MM.1S (cell line): ENCODE data around the gene RHOT2.

ENCODE experiments used
- EZH2 ChIP-seq: fragments of 300-600 bp; sonication (generic); optimal IDR thresholded peaks from 2 replicates; pipeline ENCODE3; 2017; ENCODE audit warnings: low read depth, mild to moderate bottlenecking, antibody characterized with exemption, low read length, mixed read lengths
- EZH2phosphoT487 ChIP-seq: fragments of 300-600 bp; sonication (generic); IDR thresholded peaks from 2 replicates; pipeline ENCODE4 v1.6.1; 2018; ENCODE audit warnings: antibody characterized with exemption, low read length
- TF ChIP-seq, protein P1 (sequence below): fragments of 300-600 bp; sonication (generic); IDR thresholded peaks from 2 replicates; pipeline ENCODE4 v1.5.1; 2016; ENCODE audit warnings: antibody characterized with exemption, low read length, mixed read lengths

DNA sequence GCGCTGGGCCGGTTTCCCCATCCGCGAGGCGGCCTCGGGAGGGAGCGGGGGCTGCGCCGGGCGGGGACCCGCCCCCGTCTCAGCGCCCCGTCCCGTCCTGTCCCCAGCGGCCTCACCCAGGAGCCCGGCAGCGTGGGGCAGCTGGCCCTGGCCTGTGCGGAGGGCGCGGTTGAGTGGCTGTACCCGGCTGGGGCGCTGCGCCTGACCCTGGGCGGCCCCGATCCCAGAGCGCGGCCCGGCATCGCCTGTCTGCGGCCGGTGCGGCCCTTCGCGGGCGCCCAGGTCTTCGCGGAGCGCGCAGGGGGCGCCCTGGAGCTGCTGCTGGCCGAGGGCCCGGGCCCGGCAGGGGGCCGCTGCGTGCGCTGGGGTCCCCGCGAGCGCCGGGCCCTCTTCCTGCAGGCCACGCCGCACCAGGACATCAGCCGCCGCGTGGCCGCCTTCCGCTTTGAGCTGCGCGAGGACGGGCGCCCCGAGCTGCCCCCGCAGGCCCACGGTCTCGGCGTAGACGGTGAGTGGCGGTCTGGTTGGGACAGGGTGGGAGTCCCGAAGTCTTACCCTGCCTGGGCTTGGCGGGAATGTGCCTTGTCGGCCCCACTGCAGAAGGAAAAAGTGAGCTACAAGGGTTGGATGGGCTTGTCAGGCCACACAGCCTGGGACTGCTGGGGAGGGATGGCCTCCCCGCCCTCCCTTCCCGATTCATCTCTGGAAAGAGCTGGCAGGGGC lies 47.7 kb downstream of the RHOT2 start:
- TF ChIP-seq, protein P1, sequence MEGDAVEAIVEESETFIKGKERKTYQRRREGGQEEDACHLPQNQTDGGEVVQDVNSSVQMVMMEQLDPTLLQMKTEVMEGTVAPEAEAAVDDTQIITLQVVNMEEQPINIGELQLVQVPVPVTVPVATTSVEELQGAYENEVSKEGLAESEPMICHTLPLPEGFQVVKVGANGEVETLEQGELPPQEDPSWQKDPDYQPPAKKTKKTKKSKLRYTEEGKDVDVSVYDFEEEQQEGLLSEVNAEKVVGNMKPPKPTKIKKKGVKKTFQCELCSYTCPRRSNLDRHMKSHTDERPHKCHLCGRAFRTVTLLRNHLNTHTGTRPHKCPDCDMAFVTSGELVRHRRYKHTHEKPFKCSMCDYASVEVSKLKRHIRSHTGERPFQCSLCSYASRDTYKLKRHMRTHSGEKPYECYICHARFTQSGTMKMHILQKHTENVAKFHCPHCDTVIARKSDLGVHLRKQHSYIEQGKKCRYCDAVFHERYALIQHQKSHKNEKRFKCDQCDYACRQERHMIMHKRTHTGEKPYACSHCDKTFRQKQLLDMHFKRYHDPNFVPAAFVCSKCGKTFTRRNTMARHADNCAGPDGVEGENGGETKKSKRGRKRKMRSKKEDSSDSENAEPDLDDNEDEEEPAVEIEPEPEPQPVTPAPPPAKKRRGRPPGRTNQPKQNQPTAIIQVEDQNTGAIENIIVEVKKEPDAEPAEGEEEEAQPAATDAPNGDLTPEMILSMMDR, result no peak
- TF ChIP-seq EZH2 (no peak), EZH2phosphoT487 (no peak)
